ENCODE data around the gene GLRA1. TPM values are rescaled to one million over a fixed set of nuclear protein-coding genes. Genes with fewer than 3 reads are reported as not detected.

GLRA1 gene
- total and polyA plus RNA-seq, 2 experiments from 2014 or later = not detected

DNA sequence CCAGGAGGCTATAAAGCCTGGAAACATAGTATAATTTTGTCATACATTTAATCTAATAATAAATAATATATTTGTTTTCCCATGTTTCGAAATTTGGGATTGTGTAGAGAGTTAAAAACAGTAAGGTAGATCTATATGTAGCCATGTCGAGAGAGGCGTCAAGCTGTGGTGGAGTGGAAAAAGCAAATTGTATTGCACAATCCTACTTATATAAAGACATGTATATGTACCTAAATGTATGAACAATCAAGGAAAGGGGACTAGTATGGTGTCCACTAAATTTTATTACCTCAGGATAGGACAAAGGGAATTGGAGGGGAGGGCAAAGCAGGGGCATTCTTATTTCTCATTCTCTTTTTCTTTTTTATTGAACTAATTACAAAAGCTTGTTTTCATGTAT lies 52.0 kb downstream of the GLRA1 start:
- no peak overlapping the region for H3K4me3 ChIP-seq
- no peaks in the 10 kb centered on the region for H3K9me2 ChIP-seq (ENCODE audit: insufficient read depth)
- TF ChIP-seq EZH2 (IDR thresholded peaks at IDR 0.05; ENCODE audit: insufficient read depth, poor library complexity, severe bottlenecking) (no peak), EZH2phosphoT487 (IDR thresholded peaks at IDR 0.05; ENCODE audit: insufficient read depth, low read depth) (no peak)
- in situ Hi-C loops (cut with MboI) = no loop called here
- H3K9me3 ChIP-seq (ENCODE audit: low read depth) = no peaks in the 10 kb centered on the region
- H3K79me2 ChIP-seq (ENCODE audit: insufficient read depth) = no peaks in the 10 kb centered on the region
- H3K27ac ChIP-seq = no peak overlapping the region
- H3K9ac ChIP-seq = no peak overlapping the region
- H3K4me1 ChIP-seq (ENCODE audit: insufficient read depth) = 0 out of 2 replicates have a peak, but pooled peaks cover 7% of the 10 kb centered on the region
- no peak for DNase-seq
- H3K4me2 ChIP-seq (ENCODE audit: unreplicated experiment) = no peak overlapping the region
- no peaks in the 10 kb centered on the region for H3K36me3 ChIP-seq (ENCODE audit: low read depth)
- H3F3A ChIP-seq (ENCODE audit: insufficient read depth) = no peaks in the 10 kb centered on the region
- no peaks in the 10 kb centered on the region for H3K27me3 ChIP-seq (replicated peaks; ENCODE audit: insufficient read depth)
- WGBS, 2 experiments (ENCODE audit: low coverage in 1 of 2, low lambda C conversion rate in 2 of 2, missing lambda C conversion rate in 2 of 2) = 36 to 39% methylated on average over 3 of the region's 3 CpGs
- no peaks in the 10 kb centered on the region for H4K20me1 ChIP-seq (ENCODE audit: insufficient read depth)
- no peak overlapping the region for H2AFZ ChIP-seq

DNA sequence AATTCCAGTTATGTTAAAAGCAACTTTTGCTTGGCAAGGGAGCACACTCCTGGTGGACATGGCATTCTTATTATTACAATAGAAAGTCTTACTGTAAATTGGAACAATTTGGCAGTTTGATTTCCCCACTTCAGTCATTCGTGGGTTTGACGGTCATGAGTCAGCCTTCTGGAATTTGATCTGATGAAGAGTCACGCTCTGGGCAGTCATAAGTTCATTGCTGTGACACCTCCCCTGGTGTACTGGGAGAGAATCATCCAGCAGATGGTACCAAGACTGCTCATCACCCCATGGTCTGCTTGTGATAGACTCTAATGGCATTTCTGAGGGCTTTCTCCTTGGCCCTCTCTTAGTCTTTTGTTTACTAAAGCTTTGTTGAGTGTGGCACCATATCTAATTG lies 53.8 kb downstream of the GLRA1 start:
- no peaks in the 10 kb centered on the region for H3K9me2 ChIP-seq (ENCODE audit: insufficient read depth)
- H3K27ac ChIP-seq = no peak overlapping the region
- H3K4me2 ChIP-seq (ENCODE audit: unreplicated experiment) = no peak overlapping the region
- no peaks in the 10 kb centered on the region for H3K36me3 ChIP-seq (ENCODE audit: low read depth)
- no peaks in the 10 kb centered on the region for H3F3A ChIP-seq (ENCODE audit: insufficient read depth)
- H3K27me3 ChIP-seq (replicated peaks; ENCODE audit: insufficient read depth) = no peaks in the 10 kb centered on the region
- H2AFZ ChIP-seq = no peak overlapping the region
- in situ Hi-C loops (cut with MboI) = no loop called here
- no peaks in the 10 kb centered on the region for H4K20me1 ChIP-seq (ENCODE audit: insufficient read depth)
- H3K9ac ChIP-seq = no peak overlapping the region
- 0 out of 2 replicates have a peak, but pooled peaks cover 7% of the 10 kb centered on the region for H3K4me1 ChIP-seq (ENCODE audit: insufficient read depth)
- TF ChIP-seq EZH2phosphoT487 (IDR thresholded peaks at IDR 0.05; ENCODE audit: insufficient read depth, low read depth) (no peak), EZH2 (IDR thresholded peaks at IDR 0.05; ENCODE audit: insufficient read depth, poor library complexity, severe bottlenecking) (no peak)
- peak; percentile 75 for DNase-seq
- 3 to 5% methylated on average over 3 of the region's 3 CpGs for WGBS, 2 experiments (ENCODE audit: low coverage in 1 of 2, low lambda C conversion rate in 2 of 2, missing lambda C conversion rate in 2 of 2)
- H3K4me3 ChIP-seq = no peak overlapping the region
- H3K9me3 ChIP-seq (ENCODE audit: low read depth) = no peaks in the 10 kb centered on the region
- no peaks in the 10 kb centered on the region for H3K79me2 ChIP-seq (ENCODE audit: insufficient read depth)

DNA sequence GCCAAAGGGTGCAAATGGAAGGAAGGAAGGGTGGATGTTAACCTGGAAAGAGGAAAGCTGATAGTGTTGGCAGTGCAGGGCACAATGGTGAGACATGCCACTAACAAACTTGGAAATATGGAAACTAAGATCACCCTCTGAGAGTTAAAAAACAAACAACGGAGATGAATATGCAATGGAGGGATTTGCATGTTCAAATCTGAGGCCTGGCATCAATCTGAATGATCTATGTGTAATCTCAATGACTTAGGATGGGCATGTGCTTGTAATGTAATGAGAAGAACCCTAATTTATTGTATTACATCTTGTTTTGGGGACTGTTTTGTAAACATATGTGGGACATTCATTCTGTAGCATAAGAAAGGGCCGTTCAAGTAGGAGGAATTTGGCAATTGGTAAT lies 54.4 kb downstream of the GLRA1 start:
- Histone ChIP-seq H2AFZ (no peak overlapping the region), H3K27ac (no peak overlapping the region)
- in situ Hi-C loops (cut with MboI) = no loop called here

DNA sequence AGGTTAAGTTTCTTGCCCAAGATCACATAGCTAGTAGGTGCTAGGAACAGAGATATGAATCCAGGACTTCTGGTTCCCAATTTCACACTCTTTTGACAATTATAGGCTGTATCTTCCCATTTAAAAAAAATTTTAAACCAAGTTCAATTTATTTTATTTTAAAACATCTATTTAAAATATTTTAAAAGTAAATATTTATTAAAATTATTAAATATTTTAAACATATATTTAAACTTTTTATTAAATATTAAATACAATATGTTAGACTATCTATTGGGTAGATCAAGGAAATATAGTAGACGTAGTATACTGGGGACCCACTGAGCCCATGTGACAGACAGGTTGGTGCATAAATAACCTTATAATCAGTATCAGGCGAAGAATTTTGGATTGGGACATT lies 54.8 kb downstream of the GLRA1 start:
- Histone ChIP-seq H3K9me2 (ENCODE audit: insufficient read depth) (no peaks in the 10 kb centered on the region), H4K20me1 (ENCODE audit: insufficient read depth) (no peaks in the 10 kb centered on the region), H3K9ac (no peak overlapping the region), H3K36me3 (ENCODE audit: low read depth) (no peaks in the 10 kb centered on the region), H3K9me3 (ENCODE audit: low read depth) (no peaks in the 10 kb centered on the region), H3K27me3 (replicated peaks; ENCODE audit: insufficient read depth) (no peaks in the 10 kb centered on the region), H3F3A (ENCODE audit: insufficient read depth) (no peaks in the 10 kb centered on the region), H3K4me2 (ENCODE audit: unreplicated experiment) (no peak overlapping the region), H3K79me2 (ENCODE audit: insufficient read depth) (no peaks in the 10 kb centered on the region), H3K4me1 (ENCODE audit: insufficient read depth) (0 out of 2 replicates have a peak, but pooled peaks cover 7% of the 10 kb centered on the region), H2AFZ (no peak overlapping the region), H3K4me3 (no peak overlapping the region), H3K27ac (no peak overlapping the region)
- in situ Hi-C loops (cut with MboI) = no loop called here
- WGBS, 2 experiments (ENCODE audit: low coverage in 1 of 2, low lambda C conversion rate in 2 of 2, missing lambda C conversion rate in 2 of 2) = 60 to 65% methylated on average over 2 of the region's 2 CpGs
- no peak for DNase-seq
- TF ChIP-seq EZH2 (IDR thresholded peaks at IDR 0.05; ENCODE audit: insufficient read depth, poor library complexity, severe bottlenecking) = no peak

More for the DNA sequence above, 54.4 kb downstream of the GLRA1 start:
- H3K4me1 ChIP-seq (ENCODE audit: insufficient read depth) = 0 out of 2 replicates have a peak, but pooled peaks cover 7% of the 10 kb centered on the region
- no peaks in the 10 kb centered on the region for H3K9me3 ChIP-seq (ENCODE audit: low read depth)
- H3F3A ChIP-seq (ENCODE audit: insufficient read depth) = no peaks in the 10 kb centered on the region
- H3K9ac ChIP-seq = no peak overlapping the region
- no peak for DNase-seq
- no peaks in the 10 kb centered on the region for H3K27me3 ChIP-seq (replicated peaks; ENCODE audit: insufficient read depth)
- H3K4me3 ChIP-seq = no peak overlapping the region
- H3K36me3 ChIP-seq (ENCODE audit: low read depth) = no peaks in the 10 kb centered on the region
- H4K20me1 ChIP-seq (ENCODE audit: insufficient read depth) = no peaks in the 10 kb centered on the region
- H3K9me2 ChIP-seq (ENCODE audit: insufficient read depth) = no peaks in the 10 kb centered on the region
- TF ChIP-seq EZH2phosphoT487 (IDR thresholded peaks at IDR 0.05; ENCODE audit: insufficient read depth, low read depth) (no peak), EZH2 (IDR thresholded peaks at IDR 0.05; ENCODE audit: insufficient read depth, poor library complexity, severe bottlenecking) (no peak)
- no peaks in the 10 kb centered on the region for H3K79me2 ChIP-seq (ENCODE audit: insufficient read depth)
- no peak overlapping the region for H3K4me2 ChIP-seq (ENCODE audit: unreplicated experiment)
- 60 to 64% methylated on average over 2 of the region's 2 CpGs for WGBS, 2 experiments (ENCODE audit: low coverage in 1 of 2, low lambda C conversion rate in 2 of 2, missing lambda C conversion rate in 2 of 2)

DNA sequence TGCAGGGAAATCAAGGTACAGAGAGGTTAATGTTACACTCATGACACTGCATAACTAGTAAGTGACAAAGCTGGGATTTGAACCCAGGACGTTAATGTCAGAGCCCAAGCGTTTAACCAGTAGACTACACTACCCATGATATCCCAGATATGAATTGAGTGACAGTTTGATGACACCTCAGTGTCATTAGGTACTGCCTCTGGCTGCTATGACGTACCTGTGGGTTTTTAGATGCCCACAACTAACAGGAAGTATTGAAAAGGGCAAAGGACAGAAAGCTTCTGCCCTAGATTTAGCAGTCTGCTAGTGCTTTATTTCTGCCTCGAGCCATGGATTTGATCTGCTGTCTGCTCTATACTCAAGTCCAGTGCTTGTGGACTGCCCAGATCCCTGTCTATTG lies 56.2 kb downstream of the GLRA1 start:
- DNase-seq = no peak
- in situ Hi-C loops (cut with MboI) = no loop called here
- 24 to 32% methylated on average over 4 of the region's 4 CpGs for WGBS, 2 experiments (ENCODE audit: low coverage in 1 of 2, low lambda C conversion rate in 2 of 2, missing lambda C conversion rate in 2 of 2)

More for the DNA sequence above, 56.2 kb downstream of the GLRA1 start:
- Histone ChIP-seq H3K36me3 (ENCODE audit: low read depth) (no peaks in the 10 kb centered on the region), H3K9me2 (ENCODE audit: insufficient read depth) (no peaks in the 10 kb centered on the region), H4K20me1 (ENCODE audit: insufficient read depth) (no peaks in the 10 kb centered on the region), H3K79me2 (ENCODE audit: insufficient read depth) (no peaks in the 10 kb centered on the region), H3K4me1 (ENCODE audit: insufficient read depth) (0 out of 2 replicates have a peak, but pooled peaks cover 7% of the 10 kb centered on the region), H3K4me3 (no peak overlapping the region), H3K9me3 (ENCODE audit: low read depth) (no peaks in the 10 kb centered on the region), H3K4me2 (ENCODE audit: unreplicated experiment) (no peak overlapping the region), H3F3A (ENCODE audit: insufficient read depth) (no peaks in the 10 kb centered on the region), H3K9ac (no peak overlapping the region), H3K27me3 (replicated peaks; ENCODE audit: insufficient read depth) (no peaks in the 10 kb centered on the region), H3K27ac (no peak overlapping the region), H2AFZ (no peak overlapping the region)
- no peak for TF ChIP-seq EZH2 (IDR thresholded peaks at IDR 0.05; ENCODE audit: insufficient read depth, poor library complexity, severe bottlenecking)
- no peak for TF ChIP-seq EZH2phosphoT487 (IDR thresholded peaks at IDR 0.05; ENCODE audit: insufficient read depth, low read depth)

Measured in GM23248 (cell line).